GM12864 (cell line): ENCODE results near the gene ZFP64.

Experiments
- DNase-seq: peaks from one replicate; pipeline ENCODE4 v3.0.0-alpha.2; 2011; ENCODE audit warnings: low read depth
- H3K4me3 ChIP-seq: 2 replicates; pipeline ENCODE4 v1.5.1; 2011; ENCODE audit warnings: mild to moderate bottlenecking, low read depth, low read length, control low read depth
- CTCF ChIP-seq: IDR thresholded peaks from 2 replicates; pipeline ENCODE4 v1.5.1; 2011; ENCODE audit warnings: low read depth, mild to moderate bottlenecking, moderate library complexity, low read length, control low read depth, inconsistent platforms; ENCODE audit errors: missing control alignments

The ZFP64 gene

GRCh38 chr20:52175840-52176239 is 15.7 kb downstream of the ZFP64 start:
- no peak for DNase-seq
- no peak for TF ChIP-seq CTCF

GRCh38 chr20:52172392-52173047 is 19.1 kb downstream of the ZFP64 start:
- TF ChIP-seq CTCF: no peak
- peak overlapping the region; percentile 22 for H3K4me3 ChIP-seq
- DNase-seq: no peak

More at GRCh38 chr20:52175840-52176239, 15.7 kb downstream of the ZFP64 start:
- no peak overlapping the region for H3K4me3 ChIP-seq

- DNase-seq: no peak
- no peak for TF ChIP-seq CTCF
- no peak overlapping the region for H3K4me3 ChIP-seq
These were observed 20.6 kb downstream of the ZFP64 start for GRCh38 chr20:52171025-52171424.

- H3K4me3 ChIP-seq: no peak overlapping the region
- no peak for DNase-seq
- no peak for TF ChIP-seq CTCF
These were observed 23.5 kb downstream of the ZFP64 start for GRCh38 chr20:52168116-52168515.

GRCh38 chr20:52167232-52167840 is 24.2 kb downstream of the ZFP64 start:
- no peak for TF ChIP-seq CTCF
- no peak for DNase-seq
- H3K4me3 ChIP-seq: no peak overlapping the region

- TF ChIP-seq CTCF: no peak
- no peak overlapping the region for H3K4me3 ChIP-seq
- DNase-seq: no peak
These were observed 25.4 kb downstream of the ZFP64 start for GRCh38 chr20:52166150-52166549.
